IgD-negative memory B cell (primary cell): ENCODE results near the gene CACNA1G. TPM values are rescaled to one million over a fixed set of nuclear protein-coding genes. Genes with fewer than 3 reads are reported as not detected.

Source experiments
- polyA plus RNA-seq: library from polyadenylated mRNA; unstranded; fragments of 300-500 nt; fragmentation: Illumina TruSeq; gene quantifications from one replicate; pipeline ENCODE4 v1.2.3, GENCODE V29; 2021

CACNA1G gene
- polyA plus RNA-seq, 1 donor from 2014 or later: not detected

Other genes starting within 250 kb of the CACNA1G start
- gene XYLT2, start 214.6 kb upstream of the CACNA1G start, polyA plus RNA-seq: 13.9 TPM
- 62.5 TPM for gene MRPL27, start 187.5 kb upstream of the CACNA1G start, polyA plus RNA-seq
- gene EME1, start 187.5 kb upstream of the CACNA1G start, polyA plus RNA-seq: not detected
- gene LRRC59, start 163.2 kb upstream of the CACNA1G start, polyA plus RNA-seq: 22.6 TPM
- gene ACSF2, start 134.5 kb upstream of the CACNA1G start, polyA plus RNA-seq: 28.6 TPM
- gene CHAD, start 91.8 kb upstream of the CACNA1G start, polyA plus RNA-seq: 41.9 TPM
- gene RSAD1, start 81.9 kb upstream of the CACNA1G start, polyA plus RNA-seq: 54.4 TPM
- 1.3 TPM for gene MYCBPAP, start 52.3 kb upstream of the CACNA1G start, polyA plus RNA-seq
- not detected for gene EPN3, start 28.0 kb upstream of the CACNA1G start, polyA plus RNA-seq
- 12.8 TPM for gene SPATA20, start 13.5 kb upstream of the CACNA1G start, polyA plus RNA-seq
- gene ABCC3, start 74.2 kb downstream of the CACNA1G start, polyA plus RNA-seq: 0.91 TPM
- gene ANKRD40, start 147.2 kb downstream of the CACNA1G start, polyA plus RNA-seq: 4.5 TPM
- 65.5 TPM for gene LUC7L3, start 158.9 kb downstream of the CACNA1G start, polyA plus RNA-seq
- not detected for gene ANKRD40CL, start 206.8 kb downstream of the CACNA1G start, polyA plus RNA-seq